GM06990 (cell line): ENCODE measurements around the gene SIRPA.

Experiments
- DNase-seq: peaks from one replicate; pipeline ENCODE4 v3.0.0-alpha.2; 2011; ENCODE audit not compliant: insufficient read length; ENCODE audit errors: extremely low read depth
- H3K27me3 ChIP-seq: replicated peaks from 2 replicates; pipeline ENCODE4 v1.6.0; 2011; ENCODE audit warnings: low read length; ENCODE audit not compliant: control insufficient read depth, insufficient read depth
- H3K36me3 ChIP-seq: 2 replicates; pipeline ENCODE4 v1.5.1; 2011; ENCODE audit warnings: low read length; ENCODE audit not compliant: control insufficient read depth, insufficient read depth
- H3K4me3 ChIP-seq: replicated peaks from 2 replicates; pipeline ENCODE4 v1.5.1; 2011; ENCODE audit warnings: low read depth, mild to moderate bottlenecking, control low read depth, low read length
- TF ChIP-seq, protein P1 (sequence below): IDR thresholded peaks from 2 replicates; pipeline ENCODE4 v1.5.1; 2011; ENCODE audit warnings: low read length, control low read depth, mild to moderate bottlenecking, inconsistent platforms; ENCODE audit not compliant: insufficient read depth, poor library complexity, severe bottlenecking

The SIRPA gene

DNA sequence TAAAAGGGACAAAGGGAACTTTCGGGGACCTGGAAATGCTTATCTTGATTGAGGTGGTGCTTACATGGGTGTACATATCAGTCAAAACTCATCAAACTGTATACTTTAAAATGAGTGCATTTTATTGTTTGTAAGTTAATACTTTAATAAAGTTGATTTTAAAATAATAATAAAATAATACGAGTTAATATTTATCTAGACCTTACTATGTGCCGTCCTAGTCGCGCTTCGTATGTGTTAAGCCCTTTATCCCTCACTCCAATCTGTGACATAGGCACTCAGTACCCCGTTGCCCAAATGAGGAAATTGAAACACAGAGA is 51.2 kb downstream of the SIRPA start:
- no peak overlapping the region for H3K4me3 ChIP-seq
- TF ChIP-seq, protein P1, sequence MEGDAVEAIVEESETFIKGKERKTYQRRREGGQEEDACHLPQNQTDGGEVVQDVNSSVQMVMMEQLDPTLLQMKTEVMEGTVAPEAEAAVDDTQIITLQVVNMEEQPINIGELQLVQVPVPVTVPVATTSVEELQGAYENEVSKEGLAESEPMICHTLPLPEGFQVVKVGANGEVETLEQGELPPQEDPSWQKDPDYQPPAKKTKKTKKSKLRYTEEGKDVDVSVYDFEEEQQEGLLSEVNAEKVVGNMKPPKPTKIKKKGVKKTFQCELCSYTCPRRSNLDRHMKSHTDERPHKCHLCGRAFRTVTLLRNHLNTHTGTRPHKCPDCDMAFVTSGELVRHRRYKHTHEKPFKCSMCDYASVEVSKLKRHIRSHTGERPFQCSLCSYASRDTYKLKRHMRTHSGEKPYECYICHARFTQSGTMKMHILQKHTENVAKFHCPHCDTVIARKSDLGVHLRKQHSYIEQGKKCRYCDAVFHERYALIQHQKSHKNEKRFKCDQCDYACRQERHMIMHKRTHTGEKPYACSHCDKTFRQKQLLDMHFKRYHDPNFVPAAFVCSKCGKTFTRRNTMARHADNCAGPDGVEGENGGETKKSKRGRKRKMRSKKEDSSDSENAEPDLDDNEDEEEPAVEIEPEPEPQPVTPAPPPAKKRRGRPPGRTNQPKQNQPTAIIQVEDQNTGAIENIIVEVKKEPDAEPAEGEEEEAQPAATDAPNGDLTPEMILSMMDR, result no peak
- no peaks in the 10 kb centered on the region for H3K36me3 ChIP-seq
- no peak for DNase-seq
- H3K27me3 ChIP-seq, result no peaks in the 10 kb centered on the region; the same call in none of the 2 replicates

DNA sequence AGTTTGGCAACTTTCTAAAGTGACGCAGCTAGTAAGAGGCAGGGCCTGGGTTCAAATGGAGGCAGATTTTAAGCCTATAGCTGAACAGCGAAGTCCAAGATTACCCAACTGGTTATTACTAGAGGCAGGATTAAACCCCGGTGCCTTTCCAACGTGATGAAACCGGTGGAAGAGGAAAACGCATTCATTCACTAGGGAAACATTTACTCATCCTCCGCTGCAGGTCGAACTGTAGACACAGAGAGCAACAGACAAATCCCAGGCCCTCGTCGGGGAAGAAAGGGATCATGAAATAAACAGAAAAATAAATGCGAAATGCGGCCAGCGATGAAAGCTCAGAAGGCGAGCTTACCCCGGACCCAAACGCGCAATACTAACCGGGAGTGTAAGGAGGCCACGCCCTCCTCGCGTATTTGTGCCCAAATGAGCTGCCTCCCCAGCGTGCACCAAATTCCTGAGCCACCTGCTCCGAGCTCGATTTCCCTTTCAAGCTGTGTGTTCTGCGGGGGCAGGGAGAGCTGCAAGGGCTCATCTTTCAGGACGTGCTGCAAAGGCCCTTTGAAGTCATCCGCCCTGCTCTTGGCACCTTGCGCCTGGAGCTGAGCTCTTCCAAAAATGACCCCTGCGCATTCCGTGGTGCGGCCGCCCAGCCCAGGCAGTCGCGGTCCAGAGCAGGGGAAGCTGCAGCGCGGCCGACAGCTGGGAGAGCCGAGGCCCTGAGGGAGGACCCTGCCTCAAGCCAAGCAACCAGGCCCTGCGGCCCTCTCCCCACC is 51.7 kb downstream of the SIRPA start:
- TF ChIP-seq, protein P1, result no peak
- no peak for DNase-seq
- Histone ChIP-seq H3K4me3 (no peak overlapping the region), H3K27me3 (no peaks in the 10 kb centered on the region; the same call in none of the 2 replicates), H3K36me3 (no peaks in the 10 kb centered on the region)

DNA sequence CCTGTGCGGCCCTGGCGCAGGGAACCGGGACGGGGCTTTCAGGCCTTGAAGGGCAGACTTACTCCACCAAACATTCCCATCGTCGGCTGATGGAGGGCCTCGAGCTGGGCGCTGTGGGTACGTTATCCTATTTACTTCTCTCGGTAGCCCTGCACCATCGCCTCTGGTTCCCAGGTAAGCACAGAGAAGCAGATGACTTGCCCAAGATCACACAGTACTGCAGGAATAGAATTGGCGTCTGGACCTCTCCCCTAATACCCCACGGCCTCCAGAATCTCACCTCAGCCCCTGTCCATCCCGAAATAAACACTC is 52.3 kb downstream of the SIRPA start:
- Histone ChIP-seq H3K4me3 (no peak overlapping the region), H3K36me3 (no peaks in the 10 kb centered on the region), H3K27me3 (no peaks in the 10 kb centered on the region; the same call in 1 of the 2 replicates)
- DNase-seq, result no peak
- TF ChIP-seq, protein P1, result no peak

DNA sequence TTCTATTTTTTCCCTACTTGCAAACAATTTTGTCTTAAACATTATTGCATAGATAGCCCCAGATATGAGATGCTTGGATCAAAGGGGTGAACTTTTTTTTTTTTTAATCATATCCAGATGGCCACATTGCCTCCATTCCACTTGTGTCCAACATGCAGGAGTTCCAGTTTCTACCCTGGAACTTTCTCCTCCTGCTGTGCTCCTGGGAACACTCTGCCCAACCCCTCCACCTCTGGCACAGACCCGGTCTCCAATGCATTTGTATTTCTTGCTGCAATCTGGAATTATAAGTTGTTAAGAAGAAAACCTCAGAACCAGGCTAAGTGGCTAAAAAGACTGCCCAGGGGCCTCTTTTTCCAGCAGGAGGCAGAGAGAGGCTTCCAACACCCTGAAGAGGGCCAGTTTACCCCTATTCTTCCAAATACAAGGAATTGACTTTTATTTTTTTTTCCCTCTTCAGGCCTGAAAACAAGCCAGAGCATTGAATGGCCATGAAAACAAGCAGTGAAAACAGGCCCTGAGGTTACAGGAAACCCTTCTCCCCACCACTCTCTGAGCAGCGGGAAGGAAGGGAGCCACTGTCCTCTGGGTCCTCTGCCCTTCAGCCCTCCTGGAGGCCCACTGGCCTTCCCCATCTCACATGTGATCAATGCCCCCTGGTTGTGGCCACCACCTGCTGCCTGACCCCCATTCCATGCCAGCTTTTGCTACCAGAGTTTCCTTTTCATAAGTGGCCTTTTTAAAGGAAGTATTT is 54.3 kb downstream of the SIRPA start:
- H3K27me3 ChIP-seq, result no peaks in the 10 kb centered on the region; the same call in 1 of the 2 replicates

DNA sequence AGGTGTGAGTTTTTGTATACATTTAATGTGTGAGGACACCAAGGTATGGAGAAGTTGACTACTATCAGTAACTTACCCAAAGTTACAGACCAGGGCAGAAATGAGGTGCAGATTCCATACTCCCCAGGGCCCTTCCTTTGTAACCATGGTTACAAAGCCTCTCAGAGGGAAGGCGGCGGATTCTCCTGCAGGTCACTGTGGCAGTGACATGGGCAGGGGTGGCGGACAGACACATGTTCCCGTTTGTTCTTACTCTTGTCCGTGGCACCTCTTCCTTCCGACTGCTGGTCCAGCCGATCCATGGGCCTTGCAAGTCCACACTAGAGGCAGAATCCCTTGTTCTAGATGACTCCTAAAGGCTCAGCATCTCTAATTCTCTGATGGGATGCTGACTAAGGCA is 55.6 kb downstream of the SIRPA start:
- H3K4me3 ChIP-seq, result no peak overlapping the region
- TF ChIP-seq, protein P1, result no peak

More for the DNA sequence above, 54.3 kb downstream of the SIRPA start:
- no peak for DNase-seq
- TF ChIP-seq, protein P1, result no peak
- Histone ChIP-seq H3K4me3 (no peak overlapping the region), H3K36me3 (no peaks in the 10 kb centered on the region)

More for the DNA sequence above, 55.6 kb downstream of the SIRPA start:
- H3K36me3 ChIP-seq, result no peaks in the 10 kb centered on the region
- H3K27me3 ChIP-seq, result no peaks in the 10 kb centered on the region
- no peak for DNase-seq
